ENCODE data around the gene KLF6. TPM values are rescaled to one million over a fixed set of nuclear protein-coding genes. Genes with fewer than 3 reads are reported as not detected.
A peak's percentile ranks its signal among the peaks of the same experiment; 100 is the strongest.

Gene KLF6
- total and polyA plus RNA-seq, 2 experiments from 2014 or later = 187 to 602 TPM

GRCh38 chr10:3812141-3812540, 27.1 kb upstream of the KLF6 start:
- Histone ChIP-seq H3K27me3 (no peaks in the 10 kb centered on the region), H2AFZ (no peak overlapping the region), H3K4me3 (no peak overlapping the region), H3K79me2 (no peaks in the 10 kb centered on the region), H3K27ac (peak overlapping the region; percentile 94), H3K9me2 (replicated peaks; ENCODE audit: insufficient read depth) (no peaks in the 10 kb centered on the region), H3K4me2 (no peak overlapping the region), H3K4me1 (ENCODE audit: insufficient read depth) (peaks cover 40% of the 10 kb centered on the region), H4K20me1 (ENCODE audit: insufficient read depth, poor library complexity, severe bottlenecking) (no peaks in the 10 kb centered on the region), H3K36me3 (replicated peaks; ENCODE audit: insufficient read depth, low read depth) (no peaks in the 10 kb centered on the region), H3K9me3 (ENCODE audit: low read depth) (no peaks in the 10 kb centered on the region)
- DNase-seq (ENCODE audit: low spot score) = no peak
- TF ChIP-seq EZH2 (IDR thresholded peaks at IDR 0.05; ENCODE audit: borderline replicate concordance) (no peak), EZH2phosphoT487 (IDR thresholded peaks at IDR 0.05; ENCODE audit: low read depth, severe bottlenecking, unreplicated experiment) (no peak), CTCF (IDR thresholded peaks at IDR 0.05; ENCODE audit: poor library complexity) (no peak)
- 91% methylated on average over 7 of the region's 7 CpGs for WGBS (ENCODE audit: low lambda C conversion rate, missing lambda C conversion rate)

GRCh38 chr10:3811291-3811870, 26.4 kb upstream of the KLF6 start:
- Histone ChIP-seq H2AFZ (no peak overlapping the region), H3K4me3 (no peak overlapping the region), H3K4me1 (ENCODE audit: insufficient read depth) (peaks cover 46% of the 10 kb centered on the region), H3K79me2 (no peaks in the 10 kb centered on the region), H3K9me2 (replicated peaks; ENCODE audit: insufficient read depth) (no peaks in the 10 kb centered on the region), H3K36me3 (replicated peaks; ENCODE audit: insufficient read depth, low read depth) (no peaks in the 10 kb centered on the region), H3K27ac (peak overlapping the region; percentile 94), H3K27me3 (no peaks in the 10 kb centered on the region), H3K4me2 (peak overlapping the region; percentile 51), H4K20me1 (ENCODE audit: insufficient read depth, poor library complexity, severe bottlenecking) (no peaks in the 10 kb centered on the region), H3K9me3 (ENCODE audit: low read depth) (no peaks in the 10 kb centered on the region)
- DNase-seq (ENCODE audit: low spot score) = peak; percentile 55
- WGBS (ENCODE audit: low lambda C conversion rate, missing lambda C conversion rate) = 63% methylated on average over 7 of the region's 7 CpGs
- TF ChIP-seq EZH2phosphoT487 (IDR thresholded peaks at IDR 0.05; ENCODE audit: low read depth, severe bottlenecking, unreplicated experiment) = no peak
- no peak for TF ChIP-seq CTCF (IDR thresholded peaks at IDR 0.05; ENCODE audit: poor library complexity)
- no peak for TF ChIP-seq EZH2 (IDR thresholded peaks at IDR 0.05; ENCODE audit: borderline replicate concordance)

GRCh38 chr10:3808689-3809199, 23.7 kb upstream of the KLF6 start:
- DNase-seq (ENCODE audit: low spot score) = no peak
- no peak overlapping the region for H2AFZ ChIP-seq
- no peaks in the 10 kb centered on the region for H4K20me1 ChIP-seq (ENCODE audit: insufficient read depth, poor library complexity, severe bottlenecking)
- no peak for TF ChIP-seq EZH2 (IDR thresholded peaks at IDR 0.05; ENCODE audit: borderline replicate concordance)
- TF ChIP-seq EZH2phosphoT487 (IDR thresholded peaks at IDR 0.05; ENCODE audit: low read depth, severe bottlenecking, unreplicated experiment) = no peak
- TF ChIP-seq CTCF (IDR thresholded peaks at IDR 0.05; ENCODE audit: poor library complexity) = no peak
- H3K79me2 ChIP-seq = no peaks in the 10 kb centered on the region
- no peaks in the 10 kb centered on the region for H3K9me2 ChIP-seq (replicated peaks; ENCODE audit: insufficient read depth)
- H3K27ac ChIP-seq = peak overlapping the region; percentile 98
- no peak overlapping the region for H3K4me3 ChIP-seq
- peaks cover 72% of the 10 kb centered on the region for H3K4me1 ChIP-seq (ENCODE audit: insufficient read depth)
- H3K9me3 ChIP-seq (ENCODE audit: low read depth) = no peaks in the 10 kb centered on the region
- peak overlapping the region; percentile 48 for H3K4me2 ChIP-seq
- no peaks in the 10 kb centered on the region for H3K36me3 ChIP-seq (replicated peaks; ENCODE audit: insufficient read depth, low read depth)
- 98% methylated on average over 6 of the region's 6 CpGs for WGBS (ENCODE audit: low lambda C conversion rate, missing lambda C conversion rate)
- H3K27me3 ChIP-seq = no peaks in the 10 kb centered on the region
